Activated CD8-positive, alpha-beta memory T cell treated with anti-CD3 and anti-CD28 coated beads for 36 hours (primary cell): Measurements from ENCODE around the gene GTF3A. TPM values are rescaled to one million over a fixed set of nuclear protein-coding genes. Genes with fewer than 3 reads are reported as not detected.
"Not testable (repeated sequence)": the region's sequence is repeated elsewhere in the genome, so short reads cannot be mapped to it uniquely, and the experiment has no call there.

Experiments
- CTCF ChIA-PET: fragments of 350-600 bp; sonication (Branson Sonifier 250); formaldehyde crosslinking; loops from one replicate; lab custom pipeline; 2021; ENCODE audit warnings: antibody characterized with exemption; lab: Charles Lee
- POLR2A ChIA-PET: fragments of 350-600 bp; sonication (Branson Sonifier 250); formaldehyde crosslinking; loops from one replicate; lab custom pipeline; 2021; ENCODE audit warnings: antibody characterized with exemption; lab: Charles Lee
- total RNA-seq, 2 experiments: library from RNA; stranded (reverse); gene quantifications; one replicate each; pipeline ENCODE4 v1.2.3, GENCODE V29; 2021

The GTF3A gene
- total RNA-seq = 100 to 1,000 TPM; 300 to 307 TPM

GRCh38 chr13:27424246-27425157 is at the start of gene GTF3A:
GTF3A (plus strand) TSS chr13:27424619.
- POLR2A ChIA-PET = interaction anchor here (0.6 to 3.1 kb wide), 8 partner anchors 11 to 197 kb away, joined by 3 to 22 read pairs (median 4); partner anchors contain the start of genes LNX2, MTIF3 and POLR1D
- CTCF ChIA-PET = interaction anchor here (0.8 to 2.3 kb wide), 6 partner anchors 16 to 439 kb away, joined by 3 to 12 read pairs (median 4); partner anchors contain the start of genes LNX2 and MTIF3

DNA sequence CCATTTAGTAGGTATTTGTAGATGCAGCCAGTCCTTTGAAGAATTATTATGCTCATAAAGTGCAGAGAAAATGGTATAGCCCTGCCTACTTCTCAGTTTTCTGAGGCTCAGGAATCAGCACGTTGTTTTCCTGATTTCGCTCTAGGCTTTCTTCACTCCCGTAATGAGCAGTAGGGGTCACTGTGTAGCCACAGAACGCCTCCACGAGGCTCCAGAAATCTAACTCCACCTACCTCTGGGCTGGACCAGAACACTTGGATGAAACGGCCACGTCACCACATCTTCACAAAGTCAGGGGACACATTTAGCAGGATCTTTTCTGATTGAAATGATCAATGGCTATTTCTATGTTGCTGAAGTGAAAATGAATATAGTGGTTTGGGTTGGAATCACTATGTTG is 49.8 kb upstream of the GTF3A start:
- ChIA-PET POLR2A (no interaction called here), CTCF (interaction anchor here (1.5 to 4.9 kb wide), 3 partner anchors 11 to 453 kb away, joined by 4 to 34 read pairs (median 26); no protein-coding TSS in a partner anchor)

DNA sequence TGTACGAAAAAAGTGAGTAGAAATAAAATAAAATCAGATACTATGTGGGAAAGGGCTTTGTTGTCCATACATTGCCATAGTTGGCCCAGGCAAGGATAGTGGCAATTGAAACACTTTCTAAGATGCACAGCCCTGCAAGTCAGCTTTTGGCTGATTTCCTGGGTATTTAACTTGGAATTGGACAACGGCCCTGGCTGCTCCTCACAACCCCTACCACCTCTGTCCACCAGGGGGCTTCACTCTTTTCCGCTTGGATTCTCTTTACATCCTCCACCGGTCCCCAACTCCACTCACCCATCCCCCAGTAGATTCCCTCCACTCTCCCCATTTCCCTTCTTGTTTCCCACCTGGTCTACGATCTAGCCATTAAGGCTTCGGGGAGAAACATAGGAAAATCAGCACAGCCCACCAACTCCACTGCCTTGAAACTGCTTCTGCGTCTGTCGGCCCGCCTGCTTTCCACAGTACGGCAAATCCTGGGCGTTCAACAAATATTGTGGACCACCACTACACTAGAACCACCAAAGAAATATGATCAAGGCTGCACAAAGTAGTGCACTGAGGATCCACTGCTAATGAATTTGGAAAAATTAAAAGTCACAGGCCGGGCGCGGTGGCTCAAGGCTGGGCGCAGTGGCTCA is 48.6 kb upstream of the GTF3A start:
- CTCF ChIA-PET = interaction anchor here (1.5 to 4.9 kb wide), 2 partner anchors 13 to 449 kb away, joined by 4 to 26 read pairs; no protein-coding TSS in a partner anchor
- POLR2A ChIA-PET = no interaction called here

DNA sequence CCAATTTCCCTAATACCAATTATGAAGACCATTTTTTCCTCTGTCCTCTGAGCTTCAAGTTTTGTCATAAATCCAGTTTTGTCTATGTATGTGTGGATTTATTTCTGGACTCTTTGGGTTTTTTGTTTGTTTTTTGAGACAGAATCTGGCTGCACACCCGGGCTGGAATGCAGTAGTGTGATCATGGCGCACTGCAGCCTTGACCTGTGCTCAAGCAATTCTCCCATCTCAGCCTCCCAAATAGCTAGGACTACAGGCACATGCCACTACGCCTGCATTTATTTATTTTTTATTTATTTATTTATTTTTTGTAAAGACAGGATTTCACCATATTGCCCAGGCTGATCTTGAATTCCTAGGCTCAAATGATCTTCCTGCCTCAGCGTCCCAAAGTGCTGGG is 45.3 kb upstream of the GTF3A start:
- POLR2A ChIA-PET = no interaction called here
- CTCF ChIA-PET = interaction anchor here (0.7 to 1.1 kb wide), 2 partner anchors 32 to 451 kb away, joined by 3 read pairs; no protein-coding TSS in a partner anchor

- ChIA-PET CTCF (no interaction called here), POLR2A (no interaction called here)
Measured at GRCh38 chr13:27379694-27380641, 44.5 kb upstream of the GTF3A start.

GRCh38 chr13:27381601-27382000 is 42.8 kb upstream of the GTF3A start:
- ChIA-PET POLR2A (no interaction called here), CTCF (no interaction called here)

DNA sequence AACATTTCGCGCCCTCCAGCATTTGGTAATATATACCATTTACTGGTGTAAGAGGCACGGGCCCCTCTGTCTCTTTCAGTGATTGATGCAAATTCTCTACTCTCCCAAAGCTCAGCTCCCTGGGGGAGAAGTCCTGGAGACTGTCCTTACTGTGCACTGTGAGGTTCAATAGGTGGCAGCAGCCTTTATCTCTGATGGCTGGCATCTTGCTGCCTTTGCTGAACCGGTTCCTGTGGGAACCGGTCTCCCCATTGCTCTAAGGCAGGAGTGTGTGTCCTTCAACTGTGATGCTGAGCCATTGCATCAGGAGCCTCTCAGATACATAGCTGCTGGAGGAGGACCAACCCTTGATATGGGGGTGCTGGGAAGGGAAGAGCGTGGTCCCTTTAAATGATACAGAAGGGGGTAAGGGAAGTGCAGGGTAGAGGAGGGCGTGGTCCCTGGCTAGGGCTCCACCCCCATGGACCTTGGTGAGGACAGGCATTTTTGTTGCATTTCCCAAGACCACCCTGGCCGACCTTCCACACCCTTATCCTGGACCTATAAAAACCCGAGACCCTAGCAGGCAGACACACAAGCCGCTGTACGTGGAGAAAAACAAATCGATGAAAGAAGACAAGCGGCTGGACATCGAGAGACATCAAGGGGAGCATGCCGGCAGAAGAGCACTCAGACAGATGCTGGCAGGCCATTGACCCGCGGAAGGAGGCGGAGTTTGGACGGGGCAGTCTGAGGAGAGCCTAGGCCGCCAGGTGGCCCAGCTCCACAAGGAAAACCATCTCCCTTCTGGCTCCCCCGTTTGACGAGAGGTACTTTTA is 41.1 kb upstream of the GTF3A start:
- CTCF ChIA-PET = interaction anchor here (1.0 to 1.3 kb wide), 2 partner anchors 21 to 443 kb away, joined by 3 to 4 read pairs; no protein-coding TSS in a partner anchor
- POLR2A ChIA-PET = no interaction called here

DNA sequence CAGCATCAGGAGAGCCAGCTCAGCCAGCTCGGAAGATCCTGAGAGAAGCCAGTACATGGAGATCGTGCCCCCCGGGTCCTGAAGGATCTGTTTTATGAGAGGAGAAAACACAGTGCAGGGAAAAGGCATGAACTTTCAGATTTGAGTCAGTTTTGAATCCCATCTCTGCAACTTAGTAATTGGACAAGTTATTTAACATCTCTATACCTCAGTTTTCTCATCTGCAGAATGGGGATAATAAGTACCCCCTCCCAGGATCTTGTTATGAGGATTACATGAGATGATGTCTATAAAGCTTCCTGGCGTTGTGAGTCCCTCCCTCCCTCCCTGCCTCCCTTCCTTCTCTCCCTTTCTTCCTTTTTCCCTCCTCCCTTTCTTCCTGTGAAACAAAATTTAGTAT is 40.1 kb upstream of the GTF3A start:
- CTCF ChIA-PET = interaction anchor here (1.3 kb wide), 1 partner anchor 442 kb away, joined by 4 read pairs; no protein-coding TSS in a partner anchor
- POLR2A ChIA-PET = no interaction called here

- CTCF ChIA-PET = no interaction called here
Measured at GRCh38 chr13:27388241-27388640, 36.2 kb upstream of the GTF3A start.

GRCh38 chr13:27389891-27390290 is 34.5 kb upstream of the GTF3A start:
- POLR2A ChIA-PET = no interaction called here

More at GRCh38 chr13:27388241-27388640, 36.2 kb upstream of the GTF3A start:
- POLR2A ChIA-PET = no interaction called here

DNA sequence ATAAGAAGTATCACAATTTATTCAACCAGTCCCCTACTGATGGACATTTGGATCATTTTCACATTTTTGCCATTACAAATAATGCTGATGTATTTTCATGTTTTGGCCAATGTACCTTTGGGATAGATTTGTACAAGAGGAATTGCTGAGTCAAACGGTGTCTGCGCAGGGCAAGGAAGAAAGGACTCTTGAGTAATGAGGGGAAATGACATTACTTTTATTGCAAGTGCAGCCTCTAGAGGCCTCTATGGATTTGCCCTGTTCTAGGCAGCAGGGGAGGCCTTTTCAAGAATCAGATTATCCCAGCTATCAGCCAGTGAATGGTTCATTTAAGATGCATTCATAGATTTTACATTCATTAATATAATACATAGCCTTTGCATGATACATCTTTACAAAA is 32.9 kb upstream of the GTF3A start:
- CTCF ChIA-PET = no interaction called here
- POLR2A ChIA-PET = no interaction called here

More at GRCh38 chr13:27389891-27390290, 34.5 kb upstream of the GTF3A start:
- CTCF ChIA-PET = no interaction called here

DNA sequence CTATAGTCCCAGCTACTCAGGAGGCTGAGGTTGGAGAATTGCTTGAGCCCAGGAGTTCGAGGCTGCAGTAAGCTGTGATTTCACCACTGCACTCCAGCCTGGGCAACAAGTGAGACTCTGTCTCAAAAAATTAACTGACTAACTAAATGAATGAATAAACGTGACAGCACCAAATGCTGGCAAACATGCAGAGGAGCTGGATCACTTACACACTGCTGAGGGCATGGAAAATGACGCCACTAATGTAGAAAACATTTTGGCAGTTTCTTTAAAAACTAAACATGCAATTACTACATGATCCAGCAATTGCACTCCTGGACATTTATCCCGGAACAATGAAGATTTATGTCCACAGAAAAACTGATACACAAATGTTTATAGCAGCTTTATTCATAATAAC is 31.3 kb upstream of the GTF3A start:
- ChIA-PET CTCF (no interaction called here), POLR2A (no interaction called here)

DNA sequence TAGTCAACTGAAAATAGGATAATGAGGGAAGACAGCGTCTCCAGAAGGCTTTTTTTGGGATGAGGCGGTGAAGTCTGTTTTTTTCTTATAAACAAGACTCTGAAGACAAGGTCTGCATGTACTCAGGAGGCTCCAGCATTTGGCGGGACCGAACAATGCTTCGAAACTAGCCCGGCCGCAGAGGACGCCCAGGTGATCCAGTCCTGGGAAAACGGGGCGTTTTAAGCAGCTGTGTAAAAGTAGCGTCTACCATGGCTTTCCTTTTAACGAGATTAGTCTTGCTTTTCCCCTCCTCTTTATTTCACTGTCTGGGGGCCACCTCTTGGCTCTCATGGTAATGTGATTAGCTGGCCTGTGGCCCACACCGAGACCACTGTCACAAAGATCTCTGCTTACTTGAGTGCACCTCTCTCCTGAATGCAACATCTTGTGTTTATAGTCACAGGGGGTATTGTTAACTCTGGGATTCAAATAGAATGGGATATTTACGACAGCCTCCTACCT is 29.4 kb upstream of the GTF3A start:
- POLR2A ChIA-PET = no interaction called here
- CTCF ChIA-PET = no interaction called here

GRCh38 chr13:27396252-27396846 is 28.1 kb upstream of the GTF3A start:
- POLR2A ChIA-PET = no interaction called here

GRCh38 chr13:27398360-27398759 is 26.1 kb upstream of the GTF3A start:
- CTCF ChIA-PET = no interaction called here

More at GRCh38 chr13:27396252-27396846, 28.1 kb upstream of the GTF3A start:
- CTCF ChIA-PET = no interaction called here

GRCh38 chr13:27400405-27400804 is 24.0 kb upstream of the GTF3A start:
- POLR2A ChIA-PET, CTCF ChIA-PET: not testable (repeated sequence)

More at GRCh38 chr13:27398360-27398759, 26.1 kb upstream of the GTF3A start:
- POLR2A ChIA-PET = no interaction called here

- ChIA-PET POLR2A (no interaction called here), CTCF (no interaction called here)
Measured at GRCh38 chr13:27401210-27401609, 23.2 kb upstream of the GTF3A start.
